AG09309 (cell line): ENCODE results near the gene IKBKE.

Experiments used
- DNase-seq: peaks from one replicate; pipeline ENCODE4 v3.0.0-alpha.2; 2010; ENCODE audit warnings: low read depth
- H3K4me3 ChIP-seq: 2 replicates; pipeline ENCODE4 v1.5.1; 2011; ENCODE audit warnings: mild to moderate bottlenecking, low read depth, low read length, moderate library complexity; ENCODE audit not compliant: control insufficient read depth
- TF ChIP-seq, protein P1 (sequence below): IDR thresholded peaks from 2 replicates; pipeline ENCODE4 v1.5.1; 2011; ENCODE audit warnings: mild to moderate bottlenecking, low read depth, low read length, inconsistent platforms; ENCODE audit not compliant: insufficient read depth, control insufficient read depth; ENCODE audit errors: missing control alignments

The IKBKE gene

DNA sequence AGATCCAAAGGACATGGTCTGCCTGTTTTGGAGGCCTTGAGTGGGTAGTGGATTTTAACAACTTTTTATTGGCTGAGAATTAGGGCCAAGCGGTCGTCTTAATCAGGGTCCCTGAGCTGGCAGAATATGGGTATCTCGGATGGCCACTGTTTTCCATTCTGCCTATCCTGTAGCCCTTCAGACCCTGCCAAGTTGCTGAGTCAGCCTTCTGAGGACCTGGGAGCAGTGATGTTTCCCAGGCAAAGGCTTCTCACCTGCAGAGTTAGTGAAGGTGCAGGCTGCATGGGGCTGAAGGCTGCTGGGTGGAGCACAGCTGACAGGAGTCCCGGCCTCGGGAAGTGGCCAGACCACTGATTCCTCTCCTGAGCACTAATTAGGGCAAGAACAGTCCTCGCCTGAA, 48.5 kb downstream of the IKBKE start:
- TF ChIP-seq, protein P1, sequence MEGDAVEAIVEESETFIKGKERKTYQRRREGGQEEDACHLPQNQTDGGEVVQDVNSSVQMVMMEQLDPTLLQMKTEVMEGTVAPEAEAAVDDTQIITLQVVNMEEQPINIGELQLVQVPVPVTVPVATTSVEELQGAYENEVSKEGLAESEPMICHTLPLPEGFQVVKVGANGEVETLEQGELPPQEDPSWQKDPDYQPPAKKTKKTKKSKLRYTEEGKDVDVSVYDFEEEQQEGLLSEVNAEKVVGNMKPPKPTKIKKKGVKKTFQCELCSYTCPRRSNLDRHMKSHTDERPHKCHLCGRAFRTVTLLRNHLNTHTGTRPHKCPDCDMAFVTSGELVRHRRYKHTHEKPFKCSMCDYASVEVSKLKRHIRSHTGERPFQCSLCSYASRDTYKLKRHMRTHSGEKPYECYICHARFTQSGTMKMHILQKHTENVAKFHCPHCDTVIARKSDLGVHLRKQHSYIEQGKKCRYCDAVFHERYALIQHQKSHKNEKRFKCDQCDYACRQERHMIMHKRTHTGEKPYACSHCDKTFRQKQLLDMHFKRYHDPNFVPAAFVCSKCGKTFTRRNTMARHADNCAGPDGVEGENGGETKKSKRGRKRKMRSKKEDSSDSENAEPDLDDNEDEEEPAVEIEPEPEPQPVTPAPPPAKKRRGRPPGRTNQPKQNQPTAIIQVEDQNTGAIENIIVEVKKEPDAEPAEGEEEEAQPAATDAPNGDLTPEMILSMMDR, result no peak
- no peak overlapping the region for H3K4me3 ChIP-seq
- DNase-seq, result no peak

DNA sequence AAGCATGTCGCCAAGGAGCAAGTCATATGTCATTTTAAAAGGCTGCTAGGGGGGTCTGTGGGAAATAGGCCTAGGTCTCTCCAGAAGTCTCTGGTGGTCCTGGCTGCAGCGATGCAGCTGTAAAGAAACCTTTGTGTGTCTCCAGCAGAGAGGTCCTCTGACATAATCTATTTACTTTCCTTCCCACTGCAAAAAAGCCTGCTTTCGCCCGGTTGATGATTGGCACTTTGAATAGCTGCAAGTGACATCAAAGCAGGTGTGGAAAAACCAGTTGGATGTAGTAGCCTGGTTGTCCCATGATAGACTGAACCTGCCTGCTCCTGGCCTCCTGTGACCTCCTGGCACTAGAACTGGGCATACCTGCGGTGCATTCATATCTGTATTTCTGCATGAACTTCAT, 50.9 kb downstream of the IKBKE start:
- no peak overlapping the region for H3K4me3 ChIP-seq
- DNase-seq, result no peak
- TF ChIP-seq, protein P1, result no peak

DNA sequence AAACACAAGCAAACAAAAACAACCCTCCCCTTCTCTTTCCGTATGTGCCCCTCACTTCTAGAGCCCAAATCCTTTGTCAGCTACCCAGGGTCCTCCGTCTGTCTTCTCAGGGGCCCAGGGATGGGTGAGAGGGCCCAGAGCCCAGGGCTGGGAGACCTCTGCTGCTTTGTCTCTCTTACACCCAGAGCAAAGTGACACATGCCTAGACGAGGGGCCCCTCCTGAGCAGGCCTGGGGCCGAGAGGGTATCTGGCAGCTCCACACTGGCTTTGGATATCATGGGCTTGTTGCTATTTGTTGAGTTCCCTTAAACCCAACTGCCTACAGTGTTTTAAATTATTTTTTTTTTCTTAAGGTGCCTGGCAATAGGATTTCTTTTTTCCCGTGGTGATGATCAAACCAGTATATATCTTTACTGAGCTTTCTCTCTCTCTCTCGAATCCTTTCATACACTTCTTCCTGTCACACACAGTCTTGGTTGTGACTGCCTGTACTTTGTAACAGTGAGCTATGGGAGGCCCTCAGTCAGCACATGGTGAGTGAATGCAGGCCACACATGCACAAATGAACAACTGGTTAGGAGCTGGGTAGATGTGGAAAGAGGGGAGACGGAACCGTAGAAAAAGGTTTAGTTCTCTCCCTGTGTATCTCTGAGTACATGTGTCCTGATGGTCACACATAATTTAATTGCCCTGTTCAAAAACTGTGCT, 51.6 kb downstream of the IKBKE start:
- TF ChIP-seq, protein P1, result no peak
- H3K4me3 ChIP-seq, result no peak overlapping the region
- DNase-seq, result no peak

DNA sequence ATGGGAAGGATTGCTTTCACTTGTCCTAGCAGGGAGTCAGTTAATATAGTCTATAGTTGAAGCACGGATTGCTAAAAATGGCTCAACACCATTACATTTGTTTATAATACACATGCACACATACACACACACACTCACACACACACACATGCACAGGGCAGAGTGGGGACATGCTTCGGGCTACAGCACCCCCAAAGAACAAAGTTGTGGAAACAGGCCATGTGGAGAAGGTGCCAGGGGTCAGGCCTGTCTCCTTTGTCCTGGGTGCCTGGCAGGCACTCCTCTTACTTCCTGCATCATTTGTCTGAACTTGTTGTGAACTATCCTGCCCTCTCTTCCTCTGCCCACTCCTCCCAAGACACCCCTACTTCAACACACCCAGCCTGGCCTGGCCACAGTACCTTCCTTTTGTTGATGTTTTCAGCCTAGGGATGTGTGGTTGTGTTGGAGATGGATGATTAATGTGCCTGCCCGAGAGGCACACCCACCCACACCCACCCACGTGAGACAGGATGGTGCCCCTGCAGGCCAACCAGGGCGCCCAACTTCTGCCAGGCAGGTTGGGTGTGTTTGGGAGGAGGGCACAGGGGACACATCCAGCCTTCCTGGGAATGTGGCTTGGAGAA, 54.6 kb downstream of the IKBKE start:
- TF ChIP-seq, protein P1, result no peak
- DNase-seq, result no peak
- no peak overlapping the region for H3K4me3 ChIP-seq

DNA sequence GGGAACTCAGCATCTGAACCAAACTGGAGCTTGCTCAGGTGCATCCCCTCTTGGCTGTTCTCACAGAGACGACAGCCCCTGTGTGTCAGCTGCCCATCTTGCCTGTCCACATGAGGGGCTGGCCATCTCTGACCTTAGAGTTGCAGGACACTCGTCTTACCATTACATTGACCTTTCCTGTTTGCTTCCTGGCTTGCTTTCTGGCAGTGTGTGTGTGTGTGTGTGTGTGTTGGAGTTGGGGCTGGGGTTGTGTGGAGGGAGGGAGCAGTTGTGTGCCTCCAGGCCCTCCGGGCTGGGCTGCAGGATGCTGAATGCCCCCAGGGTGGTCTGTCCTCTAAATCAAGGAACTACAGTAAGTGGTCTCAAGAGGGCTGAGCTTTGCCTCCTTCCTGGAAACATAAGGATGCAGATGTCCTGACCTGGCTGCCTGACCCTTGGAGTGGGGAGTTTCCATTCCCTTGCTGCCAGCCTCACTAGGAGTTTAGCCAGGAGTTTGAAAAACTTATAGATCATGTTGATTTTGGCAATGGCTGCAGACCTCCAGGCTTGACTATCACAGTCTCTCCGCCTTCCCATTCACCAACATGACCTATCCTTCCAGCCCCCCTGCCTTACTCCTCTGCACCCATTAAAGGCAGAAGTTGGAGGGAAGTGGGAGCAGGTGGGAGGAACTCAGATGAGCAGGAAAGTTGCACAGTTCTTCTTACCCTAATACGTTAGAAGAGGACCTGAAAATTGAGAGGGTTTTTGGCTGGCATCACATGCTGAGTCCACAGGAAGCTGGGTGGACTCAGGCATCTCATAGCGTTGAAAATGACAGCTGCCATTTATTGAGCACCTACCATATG, 56.0 kb downstream of the IKBKE start:
- H3K4me3 ChIP-seq, result no peak overlapping the region
- TF ChIP-seq, protein P1, result no peak
- no peak for DNase-seq

DNA sequence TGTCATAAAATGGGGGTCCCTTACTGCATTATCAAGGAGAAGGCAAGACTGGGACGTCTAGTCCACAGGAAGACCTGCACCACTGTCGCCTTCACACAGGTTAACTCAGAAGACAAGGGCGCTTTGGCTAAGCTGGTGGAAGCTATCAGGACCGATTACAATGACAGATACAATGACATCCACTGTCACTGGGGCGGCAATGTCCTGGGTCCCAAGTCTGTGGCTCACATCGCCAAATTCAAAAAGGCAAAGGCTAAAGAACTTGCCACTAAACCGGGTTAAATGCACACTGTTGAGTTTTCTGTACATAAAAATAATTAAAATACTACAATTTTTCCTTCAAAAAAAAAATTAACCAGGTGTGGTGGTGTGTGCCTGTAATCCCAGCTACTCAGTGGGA, 59.1 kb downstream of the IKBKE start:
- TF ChIP-seq, protein P1, result no peak
- H3K4me3 ChIP-seq, result no peak overlapping the region
- DNase-seq, result no peak
